Stimulated activated naive CD8-positive, alpha-beta T cell treated with anti-CD3 and anti-CD28 coated beads, Interleukin-15, Interleukin-2, amounts not matched to agents 100 U/mL and 50 U/mL, for 24 hours (primary cell): ENCODE measurements around the gene RFX7.
"Not testable (repeated sequence)": the region's sequence is repeated elsewhere in the genome, so short reads cannot be mapped to it uniquely, and the experiment has no call there.

Experiments used
- ATAC-seq: fragments of 150-1000 bp; cut with Tn5 transposase; one replicate; pipeline ENCODE4 v1.10.0; 2021
- DNase-seq: peaks from one replicate; pipeline ENCODE4 v3.0.0; 2021

The RFX7 gene

DNA sequence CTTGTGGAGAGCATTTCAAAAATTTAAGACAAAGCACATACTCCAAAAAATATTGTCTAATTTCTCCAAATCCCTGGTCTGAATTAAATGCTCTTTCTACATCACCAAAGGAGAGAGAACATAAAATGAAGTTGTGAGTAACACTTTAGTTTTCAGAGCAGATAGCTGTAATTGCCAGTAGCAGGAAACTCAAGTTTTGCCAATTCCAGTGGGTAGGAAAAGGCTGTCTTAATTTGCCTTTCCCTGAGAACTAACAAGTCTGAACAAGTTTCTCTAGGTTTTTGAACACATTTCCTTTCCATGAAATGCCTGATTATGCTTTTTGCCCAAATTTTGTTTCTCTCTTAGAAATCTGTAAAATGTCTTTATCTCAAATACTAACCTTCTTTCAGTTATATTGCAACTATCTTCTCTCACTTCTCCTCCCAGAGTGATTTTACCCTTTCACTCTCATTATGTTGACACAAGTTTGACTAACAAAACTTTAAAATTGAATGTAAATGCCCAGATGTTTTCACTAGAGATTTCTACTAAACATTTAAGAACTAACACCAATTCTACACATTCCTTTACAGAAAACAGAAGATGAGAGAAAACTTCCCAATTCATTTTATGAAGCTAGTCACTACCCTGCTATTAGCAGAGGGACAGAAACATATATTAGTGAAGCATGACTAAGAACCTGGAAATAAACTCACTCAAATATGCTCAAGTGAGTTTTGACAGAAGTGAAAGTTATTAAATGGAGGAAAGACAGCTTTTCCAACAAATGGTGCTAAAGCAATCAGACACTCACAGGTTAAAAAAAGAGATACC, 38.4 kb downstream of the RFX7 start:
- ATAC-seq (no peak), DNase-seq (no peak)

DNA sequence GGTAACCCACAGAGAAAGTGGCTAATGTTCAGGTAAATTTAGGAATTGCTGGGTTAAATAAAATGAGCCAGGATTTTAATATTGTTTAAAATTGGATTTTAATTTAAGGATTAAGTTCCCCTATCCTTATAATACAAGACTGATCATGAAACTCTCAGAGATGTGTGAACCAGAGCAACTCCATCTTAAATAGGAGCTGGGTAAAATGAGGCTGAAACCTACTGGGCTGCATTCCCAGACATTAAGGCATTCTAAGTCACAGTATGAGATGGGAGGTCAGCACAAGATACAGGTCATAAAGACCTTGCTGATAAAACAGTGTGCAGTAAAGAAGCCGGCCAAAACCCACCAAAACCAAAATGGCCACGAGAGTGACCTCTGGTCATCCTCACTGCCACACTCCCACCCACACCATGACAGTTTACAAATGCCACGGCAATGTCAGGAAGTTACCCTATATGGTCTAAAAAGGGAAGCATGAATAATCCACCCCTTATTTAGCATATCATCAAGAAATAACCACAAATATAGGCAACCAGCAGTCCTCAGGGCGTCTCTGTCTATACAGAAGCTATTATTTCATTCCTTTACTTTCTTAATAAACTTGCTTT, 40.3 kb downstream of the RFX7 start:
- DNase-seq, ATAC-seq: not testable (repeated sequence)

DNA sequence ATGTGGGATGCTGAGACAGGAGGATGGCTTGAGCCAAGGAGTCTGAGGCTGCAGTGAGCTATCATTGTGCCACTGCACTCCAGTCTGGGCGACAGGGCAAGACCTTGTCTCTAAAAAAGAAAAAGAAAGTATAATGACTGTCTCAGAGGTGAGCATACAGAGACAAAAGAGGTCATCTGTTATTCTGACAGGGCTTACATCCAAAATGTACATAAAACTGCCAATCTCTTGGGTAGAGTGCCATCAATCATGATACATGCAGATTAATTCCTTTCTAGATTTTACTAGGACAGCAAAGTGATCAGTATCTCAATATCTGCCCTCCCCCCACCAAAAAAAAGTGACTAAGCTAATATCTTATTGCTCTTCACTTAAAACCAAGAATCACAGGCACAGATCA, 41.0 kb downstream of the RFX7 start:
- no peak for DNase-seq
- no peak for ATAC-seq

DNA sequence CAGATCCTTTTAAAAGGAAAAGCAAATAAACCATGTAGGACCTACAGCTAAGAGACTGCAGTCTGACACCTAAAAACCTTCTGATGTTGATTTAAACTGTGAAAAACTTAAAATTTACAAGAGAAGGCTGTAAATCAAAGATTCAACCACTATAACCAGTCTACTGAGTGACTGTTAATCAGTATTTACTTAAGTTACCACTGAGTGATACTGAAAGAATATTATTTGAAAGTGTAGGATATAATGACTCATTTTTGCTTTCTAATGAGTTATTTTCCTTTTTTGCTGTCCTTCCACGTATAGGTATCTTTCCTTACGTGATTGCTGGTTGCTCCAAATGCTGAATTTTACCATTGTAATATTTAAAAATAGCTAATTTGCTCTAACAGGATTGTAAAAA, 44.6 kb downstream of the RFX7 start:
- DNase-seq (no peak), ATAC-seq (peak; percentile 57)

DNA sequence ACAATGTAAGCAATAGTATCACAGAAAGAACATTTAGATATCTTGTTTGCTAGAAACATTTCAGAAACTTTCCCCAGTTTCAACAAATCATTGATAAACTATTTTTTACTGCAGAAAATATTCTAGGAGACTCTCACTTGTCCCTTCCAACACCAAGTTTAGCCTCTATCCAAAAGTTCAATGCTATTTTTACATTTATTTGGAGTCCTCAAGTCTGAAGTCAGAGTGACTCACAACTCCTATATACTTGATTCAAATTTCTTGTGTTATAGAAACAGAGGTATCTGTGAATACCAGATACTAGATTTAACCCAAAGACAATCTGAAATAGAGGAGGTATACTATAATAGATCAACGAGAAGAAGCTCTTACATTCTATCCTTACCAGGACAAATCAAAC, 49.6 kb downstream of the RFX7 start:
- no peak for ATAC-seq

DNA sequence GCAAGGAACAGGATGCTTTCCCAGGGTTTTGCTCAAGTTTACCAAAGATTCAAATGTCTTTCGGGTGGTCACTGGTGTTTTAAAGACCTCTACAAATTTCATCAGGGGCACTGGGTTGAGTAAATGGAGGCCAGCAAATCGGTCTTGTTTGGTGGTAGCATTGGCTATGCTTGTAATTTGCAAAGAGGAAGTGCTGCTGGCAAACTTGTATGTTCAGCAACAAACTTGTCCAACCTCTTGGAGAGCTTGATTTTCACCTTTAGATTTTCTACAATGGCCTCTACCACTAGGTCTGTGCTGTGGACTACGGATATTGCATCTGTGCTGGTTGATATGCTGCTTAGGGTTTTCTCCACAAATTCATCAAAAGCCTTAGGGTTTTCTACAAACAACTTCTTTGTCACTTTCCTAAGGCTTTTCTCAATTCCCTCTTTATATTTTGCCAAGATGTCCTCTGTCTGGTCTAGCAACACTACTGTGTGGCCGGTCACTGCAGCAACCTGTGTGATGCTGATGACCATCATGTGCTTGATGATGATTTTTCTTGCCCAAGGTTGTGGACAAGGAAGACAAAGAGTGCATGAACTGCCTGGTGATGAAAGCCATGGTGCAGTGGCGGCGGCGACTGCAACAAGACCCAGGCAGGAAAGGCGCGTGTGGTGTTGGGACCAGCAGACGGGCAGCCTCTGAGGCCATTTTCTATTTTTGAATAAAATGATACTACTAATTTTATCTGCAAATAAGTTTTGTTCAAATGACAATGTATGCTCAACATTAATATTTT, 50.8 kb downstream of the RFX7 start:
- no peak for DNase-seq
- no peak for ATAC-seq

More for the DNA sequence above, 49.6 kb downstream of the RFX7 start:
- DNase-seq = no peak

DNA sequence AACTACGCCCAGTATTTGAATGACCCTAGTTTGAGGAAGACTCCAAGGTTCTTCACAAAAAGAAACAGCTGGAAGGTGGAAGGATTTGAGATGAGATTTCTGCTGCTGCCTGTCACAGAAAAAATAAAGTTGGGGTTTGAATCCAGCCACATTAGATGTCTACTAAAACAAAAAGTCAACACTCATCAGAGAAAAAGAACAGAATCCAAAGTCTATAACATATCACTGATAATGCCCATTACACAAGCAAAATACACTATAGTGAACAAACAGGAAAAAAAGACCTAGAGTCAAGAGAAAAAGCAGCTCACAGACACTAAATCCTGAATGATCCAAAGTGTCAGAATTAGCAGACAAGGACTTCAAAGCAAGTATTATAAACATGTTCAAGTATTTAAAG, 56.0 kb downstream of the RFX7 start:
- ATAC-seq (no peak), DNase-seq (no peak)

DNA sequence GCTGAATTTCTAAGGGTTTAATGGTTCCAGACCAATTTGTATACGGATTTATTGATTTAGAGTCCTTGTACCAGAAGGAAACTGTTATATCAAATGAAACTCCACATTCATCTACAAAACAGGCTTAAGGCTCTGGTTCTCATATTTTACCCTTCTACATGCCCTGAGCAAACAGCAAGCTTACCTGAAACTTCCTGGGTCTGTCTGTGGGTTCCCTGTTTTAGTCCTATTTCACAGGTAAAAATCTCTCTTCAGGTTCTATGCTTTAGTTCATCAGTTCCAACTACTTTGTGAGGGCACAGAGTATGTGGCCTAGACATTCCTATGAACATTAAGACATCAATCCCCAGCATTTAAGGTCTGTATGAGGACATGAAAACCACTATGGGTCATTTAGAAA, 57.7 kb downstream of the RFX7 start:
- ATAC-seq (no peak), DNase-seq (no peak)

DNA sequence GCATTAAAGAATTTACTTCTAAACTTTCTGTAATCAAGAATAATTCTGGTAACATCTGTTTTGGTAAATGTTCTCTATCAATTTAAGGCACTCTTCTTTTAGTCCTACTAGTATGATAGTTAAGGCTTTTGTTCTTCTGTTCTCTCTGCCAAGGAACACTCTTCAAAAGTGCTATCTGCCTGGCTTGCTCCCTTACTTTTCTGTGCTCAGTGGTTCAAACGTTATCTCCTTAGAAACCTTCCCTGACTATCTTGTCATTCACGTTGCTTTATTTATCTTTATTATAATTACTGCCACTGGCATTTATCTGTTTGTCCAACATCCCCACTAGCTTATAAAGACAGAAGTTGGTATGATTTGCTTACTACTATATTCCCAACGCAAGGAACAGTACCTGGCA, 59.2 kb downstream of the RFX7 start:
- no peak for DNase-seq
- ATAC-seq = no peak

DNA sequence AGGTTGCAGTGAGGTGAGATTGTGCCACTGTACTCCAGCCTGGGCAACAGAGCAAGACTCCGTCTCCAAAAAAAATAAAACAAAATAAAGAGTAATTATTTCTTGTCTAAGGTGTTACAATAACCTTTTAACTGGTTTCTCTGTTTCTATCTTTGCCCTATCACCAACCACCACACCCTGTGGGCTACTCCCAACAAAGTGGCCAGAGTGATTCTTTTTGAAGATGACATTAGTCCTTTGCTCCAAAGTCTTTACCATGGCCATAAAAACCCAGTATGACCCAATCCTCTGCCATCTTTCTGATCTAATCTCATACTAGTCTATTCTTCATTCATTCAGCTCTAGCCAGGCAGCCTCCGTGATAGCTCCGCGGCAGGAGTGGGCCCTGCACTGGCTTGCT, 62.8 kb downstream of the RFX7 start:
- ATAC-seq (no peak), DNase-seq (no peak)

DNA sequence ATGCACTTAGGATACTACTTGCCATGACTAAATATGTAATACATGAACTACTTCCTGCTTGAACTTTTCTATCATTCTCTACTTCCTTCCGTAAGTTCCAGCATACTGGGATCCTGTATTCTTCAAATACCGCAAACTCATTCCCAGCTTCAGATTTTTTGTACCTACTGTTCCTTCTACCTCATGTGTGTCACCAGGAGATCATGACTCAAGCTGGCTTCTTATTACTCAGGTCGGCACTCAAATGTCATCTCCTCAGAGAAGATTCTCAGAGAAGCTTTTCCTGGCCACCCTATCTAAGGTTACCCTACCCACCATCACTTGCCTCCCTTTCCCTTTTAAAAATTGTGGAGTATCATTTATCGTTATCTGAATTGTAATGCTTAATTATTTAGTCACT, 66.7 kb downstream of the RFX7 start:
- no peak for DNase-seq
- peak; percentile 71 for ATAC-seq

DNA sequence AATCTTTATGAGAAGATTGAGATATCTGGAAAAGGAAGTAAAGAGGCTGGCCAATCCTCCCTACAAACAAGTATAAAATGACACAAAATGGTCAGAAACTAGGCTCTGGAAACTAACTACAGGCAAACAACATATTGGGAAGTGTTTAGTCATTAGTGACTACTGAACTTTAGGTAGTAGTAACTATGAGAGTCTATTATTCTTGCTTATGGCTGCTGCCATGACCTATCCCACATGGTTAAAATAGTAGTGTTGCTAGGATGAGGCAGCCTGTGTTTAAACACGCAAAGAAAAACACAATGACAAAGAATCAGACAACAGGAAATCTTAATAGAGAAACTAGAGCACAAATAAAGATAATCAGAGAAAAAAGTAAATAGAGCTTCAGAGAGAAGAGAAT, 67.9 kb downstream of the RFX7 start:
- ATAC-seq (no peak), DNase-seq (no peak)

DNA sequence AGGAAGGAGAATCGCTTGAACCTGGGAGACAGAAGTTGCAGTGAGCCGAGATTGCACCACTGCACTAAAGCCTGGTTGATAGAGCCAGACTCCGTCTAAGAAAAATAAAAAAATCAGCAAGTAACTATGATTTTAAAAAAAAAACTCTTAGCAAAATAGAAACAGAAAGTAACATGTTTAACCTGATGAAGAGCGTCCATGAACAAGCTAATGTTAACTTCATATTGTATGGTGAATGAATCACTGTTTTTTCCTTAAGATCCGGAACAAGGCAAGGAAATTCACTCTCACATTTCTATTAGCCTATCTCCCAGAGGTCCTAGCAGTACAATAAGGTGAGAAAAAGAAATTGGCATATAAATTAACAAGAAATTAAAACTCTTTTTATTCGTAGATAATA, 69.0 kb downstream of the RFX7 start:
- DNase-seq = no peak
- peak; percentile 28 for ATAC-seq

DNA sequence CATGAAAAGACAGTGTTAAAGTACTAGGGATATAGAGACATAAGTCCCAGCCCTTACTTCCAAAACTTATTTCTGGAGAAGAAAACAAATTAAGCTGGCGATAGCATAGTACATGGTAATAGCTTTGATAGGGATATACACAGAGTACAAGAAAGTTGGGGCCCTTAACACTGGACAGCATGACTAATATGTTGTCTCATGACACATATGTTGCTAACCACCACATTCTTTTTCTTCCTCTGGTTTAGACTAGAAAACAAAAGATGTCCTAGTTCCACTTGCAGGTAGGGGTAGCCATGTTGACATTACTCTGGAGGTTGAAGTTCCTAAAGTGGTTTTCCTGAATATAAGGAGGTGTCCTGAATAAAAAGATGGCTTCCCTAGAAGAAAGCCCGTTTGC, 75.3 kb downstream of the RFX7 start:
- DNase-seq = no peak

DNA sequence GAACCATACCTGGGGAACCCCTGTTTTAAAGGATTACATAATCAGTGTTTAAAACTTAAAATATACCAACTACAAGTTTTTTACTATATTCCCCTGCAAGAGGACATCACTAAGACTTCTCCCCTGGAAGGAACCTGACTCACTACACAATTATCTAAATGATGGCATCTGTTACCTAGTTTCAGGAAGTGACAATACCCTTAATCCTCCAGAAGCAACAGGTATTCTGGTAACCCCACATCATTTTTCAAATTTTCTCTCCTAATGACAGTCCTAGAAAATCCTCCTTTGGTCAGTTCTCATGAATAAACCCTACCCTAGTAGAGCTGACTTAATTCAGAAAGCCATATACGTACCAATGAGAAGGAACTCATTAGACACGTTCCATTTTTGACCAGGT, 78.4 kb downstream of the RFX7 start:
- ATAC-seq (no peak), DNase-seq (no peak)

More for the DNA sequence above, 75.3 kb downstream of the RFX7 start:
- peak; percentile 79 for ATAC-seq

DNA sequence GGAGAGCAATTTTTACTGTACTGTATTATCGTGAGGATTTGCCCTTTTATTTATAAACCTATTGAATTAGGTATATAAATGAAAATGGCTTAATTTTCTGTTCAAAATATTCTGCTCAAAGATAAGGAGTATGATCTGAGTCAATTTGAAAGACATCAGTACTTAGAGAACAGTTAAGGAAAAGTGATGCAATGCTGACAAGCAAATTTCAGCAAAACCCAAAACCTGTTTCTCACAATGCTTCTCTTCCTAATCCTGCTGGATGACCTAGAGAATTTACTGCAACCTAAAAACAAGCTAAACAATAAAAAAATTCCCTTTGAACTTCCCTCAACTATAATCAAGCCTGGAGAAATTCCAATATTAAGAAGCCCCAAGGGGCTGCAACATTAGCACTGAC, 82.7 kb downstream of the RFX7 start:
- ATAC-seq (no peak), DNase-seq (no peak)

DNA sequence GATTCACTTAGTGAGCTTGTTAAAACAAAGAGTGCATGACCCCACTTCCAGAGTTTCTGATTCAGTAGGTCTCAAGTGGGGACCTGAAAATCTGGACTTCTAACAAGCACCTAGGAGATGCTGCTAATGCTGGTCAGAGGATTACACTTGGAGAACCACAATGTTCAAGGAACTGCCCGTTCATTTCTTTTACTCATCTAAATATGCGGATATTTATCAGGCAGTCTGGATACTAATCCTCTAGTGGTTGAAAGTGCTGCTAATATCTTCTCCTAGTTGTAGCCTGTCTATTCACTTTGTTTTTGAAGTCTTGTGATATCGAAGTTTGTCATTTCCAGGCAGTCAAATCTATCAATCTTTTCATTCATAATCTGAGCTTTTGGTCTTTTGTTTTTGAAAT, 86.8 kb downstream of the RFX7 start:
- ATAC-seq = no peak
- no peak for DNase-seq

DNA sequence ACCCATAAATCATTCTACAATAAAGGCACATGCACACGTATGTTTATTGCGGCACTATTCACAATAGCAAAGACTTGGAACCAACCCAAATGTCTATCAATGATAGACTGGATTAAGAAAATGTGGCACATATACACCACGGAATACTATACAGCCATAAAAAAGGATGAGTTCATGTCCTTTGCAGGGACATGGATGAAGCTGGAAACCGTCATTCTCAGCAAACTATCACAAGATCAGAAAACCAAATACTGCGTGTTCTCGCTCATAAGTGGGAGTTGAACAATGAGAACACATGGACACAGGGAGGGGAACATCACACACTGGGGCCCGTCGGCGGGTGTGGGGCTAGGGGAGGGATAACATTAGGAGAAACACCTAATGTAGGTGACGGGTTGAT, 88.4 kb downstream of the RFX7 start:
- not testable (repeated sequence) for DNase-seq, ATAC-seq

DNA sequence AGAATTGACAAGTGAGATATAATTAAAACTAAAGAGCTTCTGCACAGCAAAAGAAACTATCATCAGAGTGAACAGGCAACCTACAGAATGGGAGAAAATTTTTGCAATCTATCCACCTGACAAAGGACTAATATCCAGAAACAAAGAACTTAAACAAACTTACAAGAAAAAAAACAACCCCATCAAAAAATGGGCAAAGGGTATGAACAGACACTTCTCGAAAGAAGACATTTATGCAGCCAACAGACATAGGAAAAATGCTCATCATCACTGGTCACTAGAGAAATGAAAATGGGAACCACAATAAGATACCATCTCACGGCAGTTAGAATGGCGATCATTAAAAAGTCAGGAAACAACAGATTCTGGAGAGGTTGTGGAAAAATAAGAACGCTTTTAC, 88.9 kb downstream of the RFX7 start:
- not testable (repeated sequence) for DNase-seq, ATAC-seq

DNA sequence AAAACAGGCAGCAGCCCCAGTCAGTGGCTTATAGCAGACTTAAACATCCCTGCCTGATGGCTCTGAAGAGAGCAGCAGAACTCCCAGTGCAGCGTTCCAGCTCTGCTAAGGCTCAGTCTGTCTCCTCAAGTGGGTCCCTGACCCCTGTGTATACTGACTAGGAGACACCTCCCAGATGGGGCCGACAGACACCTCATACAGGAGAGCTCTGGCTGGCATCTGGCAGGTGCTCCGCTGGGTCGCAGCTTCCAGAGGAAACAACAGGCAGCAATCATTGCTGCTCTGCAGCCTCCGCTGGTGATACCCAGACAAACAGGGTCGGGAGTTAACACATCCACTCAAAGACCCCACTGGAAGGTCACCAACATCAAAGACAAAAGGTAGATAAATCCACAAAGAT, 93.5 kb downstream of the RFX7 start:
- ATAC-seq (no peak), DNase-seq (no peak)

DNA sequence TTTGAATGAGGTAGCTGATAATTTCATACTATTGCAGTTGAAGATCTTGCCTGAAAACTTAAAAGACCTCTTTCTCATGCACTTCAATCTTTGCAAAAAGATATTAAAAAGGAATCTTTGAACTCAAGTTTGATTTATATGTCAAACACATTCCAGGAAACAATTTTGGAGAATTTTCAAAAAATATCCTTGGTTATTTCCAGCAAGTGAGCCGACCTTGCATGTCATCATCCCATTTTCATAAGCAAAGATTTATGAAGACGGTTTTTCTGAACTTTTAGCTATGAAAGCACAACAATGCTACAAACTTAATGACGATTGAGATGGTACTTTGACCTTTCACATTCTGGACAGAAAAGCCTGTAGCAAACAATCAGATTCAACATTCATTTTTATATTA, 95.6 kb downstream of the RFX7 start:
- DNase-seq = no peak
- ATAC-seq = no peak

DNA sequence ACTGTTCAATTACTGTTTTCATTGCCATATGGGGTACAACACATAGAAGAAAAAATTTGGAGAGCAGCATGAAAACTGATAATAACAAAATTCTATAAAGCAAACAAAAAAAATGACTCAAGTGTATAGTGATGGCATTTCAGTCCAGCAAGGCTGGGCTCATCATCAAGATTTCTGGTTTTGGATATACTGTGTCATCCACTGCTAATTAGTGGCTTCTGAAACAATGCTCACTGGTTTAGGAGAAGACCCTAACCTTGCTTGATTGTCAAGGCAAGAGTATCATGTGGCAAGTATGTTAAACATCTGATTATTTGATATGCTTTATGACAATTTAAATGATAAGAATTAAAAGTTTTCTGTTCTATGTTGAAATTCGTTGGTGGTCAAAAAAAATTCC, 96.9 kb downstream of the RFX7 start:
- DNase-seq = no peak
- ATAC-seq = no peak

DNA sequence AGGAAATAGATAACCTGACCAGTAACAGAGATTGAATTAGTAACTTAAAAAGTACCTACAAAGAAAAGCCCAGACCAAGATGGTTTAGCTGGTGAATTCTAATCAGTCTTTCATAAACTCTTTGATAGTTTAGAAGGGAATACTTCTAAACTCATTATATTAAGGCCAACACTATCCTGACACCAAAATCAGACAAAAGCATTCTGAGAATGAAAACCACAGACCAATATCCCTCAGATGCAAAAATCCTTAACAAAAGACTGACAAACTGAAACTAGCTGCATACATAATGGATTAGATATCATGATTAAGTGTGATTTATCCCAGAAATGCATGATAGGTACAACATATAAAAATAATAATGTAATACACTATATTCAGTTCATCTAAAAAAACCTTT, 115.6 kb downstream of the RFX7 start:
- DNase-seq (no peak), ATAC-seq (no peak)
